GM19239 (cell line): Measurements from ENCODE around the gene PAQR8.
A peak's percentile ranks its signal among the peaks of the same experiment; 100 is the strongest.
"Not testable (repeated sequence)": the region's sequence is repeated elsewhere in the genome, so short reads cannot be mapped to it uniquely, and the experiment has no call there.

Experiments
- DNase-seq: peaks from one replicate; pipeline ENCODE4 v3.0.0; 2011; ENCODE audit warnings: low spot score; ENCODE audit not compliant: insufficient read length
- FAIRE-seq: peaks from 2 replicates; lab custom pipeline; 2011; peaks lifted over from hg19 to GRCh38; lab: Jason Lieb, UNC

Gene PAQR8

DNA sequence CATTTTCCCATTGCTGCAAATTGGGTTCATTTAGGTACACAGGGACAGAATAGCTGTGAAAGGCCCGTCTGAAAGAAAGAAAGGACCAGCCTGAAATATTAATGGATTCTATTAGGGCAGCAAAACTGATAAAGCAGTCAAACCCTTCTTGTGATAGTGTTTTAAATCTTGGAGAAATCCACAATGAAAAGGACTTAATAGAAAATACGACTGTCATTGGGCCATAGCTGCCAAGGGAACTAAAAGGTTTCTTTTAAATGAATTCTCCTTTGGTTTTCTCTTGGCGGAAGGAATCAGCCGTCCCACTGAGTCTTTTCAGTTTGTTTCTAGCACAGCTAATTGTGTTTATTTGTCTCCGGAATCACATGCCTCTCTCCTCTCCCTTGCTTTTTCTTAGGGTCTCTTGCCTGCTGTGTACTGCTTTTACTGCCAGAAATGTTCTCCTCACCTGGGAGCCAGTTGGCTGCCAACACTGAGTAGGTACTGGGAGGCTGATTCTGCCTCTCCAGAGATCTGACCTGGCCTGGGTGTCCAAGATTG lies 11.3 kb downstream of the PAQR8 start:
- DNase-seq (no peak), FAIRE-seq (no peak)

DNA sequence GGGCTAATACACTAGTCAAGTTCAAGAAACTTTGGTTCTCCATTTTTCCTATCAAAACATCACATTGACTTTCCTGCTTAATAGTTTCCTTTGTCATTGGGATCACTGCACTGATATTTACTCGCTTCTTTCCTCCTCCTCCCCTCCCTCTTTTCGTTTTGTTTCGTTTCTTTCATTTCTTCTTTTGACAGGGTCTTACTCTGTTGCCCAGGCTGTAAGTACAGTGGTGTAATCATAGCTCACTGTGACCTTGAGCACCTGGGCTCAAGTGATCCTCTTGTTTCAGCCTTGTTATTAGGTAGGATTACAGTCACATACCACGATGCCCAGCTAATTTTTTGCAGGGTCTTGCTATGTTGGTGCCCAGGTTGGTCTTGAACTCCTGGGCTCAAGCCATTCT lies 12.3 kb downstream of the PAQR8 start:
- DNase-seq (no peak), FAIRE-seq (no peak)

DNA sequence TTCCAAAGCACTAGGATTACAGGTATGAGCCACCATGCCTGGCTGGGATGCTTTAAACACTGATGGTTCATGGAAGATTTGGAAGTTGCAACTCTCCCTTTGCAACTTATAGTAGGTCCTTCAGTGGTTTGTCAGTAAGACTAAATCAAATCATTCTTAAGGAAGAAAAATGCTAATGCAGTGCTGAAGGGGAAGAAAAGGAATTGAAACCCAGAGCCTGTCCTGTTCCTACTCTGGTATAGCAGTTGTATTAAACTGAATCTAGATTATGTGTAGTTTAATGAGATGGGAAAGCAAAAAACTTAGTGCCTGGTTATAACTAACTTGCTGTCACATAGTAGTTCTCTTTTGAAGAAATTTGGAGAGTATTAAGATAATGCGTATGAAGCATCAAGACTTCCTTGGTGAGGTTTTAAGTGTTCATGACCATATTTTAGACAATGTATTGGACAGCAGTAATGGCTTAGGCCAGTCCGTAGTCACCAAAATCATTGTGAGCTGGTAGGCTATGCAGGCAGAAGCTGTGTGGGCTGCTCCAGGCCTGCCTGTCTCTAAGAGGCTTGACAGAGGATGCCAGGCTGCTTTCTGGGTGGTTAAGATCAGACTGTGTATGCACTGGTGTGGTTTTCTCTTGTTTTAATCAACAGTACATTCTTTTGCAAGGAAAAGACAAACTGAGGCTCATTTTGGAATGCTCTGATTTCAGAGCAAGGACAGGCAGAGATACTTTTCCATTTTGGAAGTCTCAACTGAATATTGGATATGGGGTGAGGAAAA lies 14.0 kb downstream of the PAQR8 start:
- no peak for FAIRE-seq

DNA sequence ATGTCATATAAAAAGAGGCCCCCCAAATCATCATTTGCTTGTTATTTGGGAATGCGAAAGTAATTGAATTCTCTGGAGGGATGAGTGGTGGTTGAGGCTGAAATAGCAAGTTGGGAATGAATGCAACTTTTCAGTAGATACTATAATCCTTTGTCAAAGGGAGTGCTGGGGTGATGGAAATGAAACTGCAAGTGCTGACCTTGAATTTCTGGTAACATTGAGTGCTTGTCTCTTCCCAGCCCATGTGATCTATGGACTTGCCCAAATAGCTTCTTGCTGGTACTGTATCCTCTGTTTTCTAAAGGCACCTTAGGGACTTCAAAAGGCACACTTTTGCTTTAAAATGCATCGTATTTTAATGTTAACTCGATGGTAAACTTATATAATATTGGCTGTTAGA lies 14.8 kb downstream of the PAQR8 start:
- FAIRE-seq = peak; percentile 14
- DNase-seq = no peak

More for the DNA sequence above, 14.0 kb downstream of the PAQR8 start:
- no peak for DNase-seq

DNA sequence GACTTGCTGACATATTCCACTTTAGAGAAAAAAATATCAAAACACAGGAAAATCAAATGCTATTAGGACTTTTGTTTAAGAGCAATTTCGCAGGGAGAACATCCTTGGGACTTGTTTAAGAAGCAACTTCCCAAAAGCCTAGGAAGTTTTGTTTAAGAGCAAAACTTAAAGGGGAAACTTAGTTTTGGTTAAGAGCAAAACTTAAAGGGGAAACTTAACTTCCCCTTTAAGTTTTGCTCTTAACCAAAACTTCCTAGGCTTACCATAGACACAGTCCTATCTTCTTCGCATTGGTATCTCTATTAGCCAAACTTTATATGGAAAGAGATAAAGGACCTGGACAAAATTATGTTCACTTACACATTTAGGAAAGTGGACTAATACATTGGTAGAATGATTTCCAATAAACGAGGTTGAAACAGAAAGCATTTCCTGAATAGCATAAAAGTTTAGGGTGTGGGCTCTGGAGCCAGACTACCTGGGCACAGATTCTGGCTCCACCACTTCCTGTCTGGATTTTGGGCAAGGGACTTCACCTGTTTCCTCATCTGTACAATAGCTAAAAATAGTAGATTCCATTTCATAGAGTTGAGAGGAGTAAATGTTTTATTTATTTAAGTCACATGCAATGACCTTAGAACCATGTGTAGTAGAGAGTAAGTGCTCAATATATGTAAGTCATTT lies 15.7 kb downstream of the PAQR8 start:
- DNase-seq (no peak), FAIRE-seq (peak; percentile 80)

DNA sequence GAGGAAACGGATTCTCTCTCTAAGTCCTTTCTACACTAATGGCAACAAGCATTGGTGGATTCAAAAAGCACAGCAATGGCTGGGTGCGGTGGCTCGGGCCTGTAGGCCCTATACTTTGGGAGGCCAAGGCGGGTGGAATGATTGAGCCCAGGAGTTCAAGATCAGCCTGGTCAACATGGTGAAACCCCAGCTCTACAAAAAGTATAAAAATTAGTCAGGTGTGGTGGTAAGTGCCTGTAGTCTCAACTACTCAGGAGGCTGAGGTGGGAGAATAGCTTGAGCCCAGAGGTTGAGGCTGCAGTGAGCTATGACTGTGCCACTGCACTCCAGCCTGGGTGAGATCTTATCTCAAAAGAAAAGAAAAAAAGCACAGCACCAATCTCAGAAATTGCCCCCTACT lies 19.3 kb downstream of the PAQR8 start:
- DNase-seq = no peak
- no peak for FAIRE-seq

DNA sequence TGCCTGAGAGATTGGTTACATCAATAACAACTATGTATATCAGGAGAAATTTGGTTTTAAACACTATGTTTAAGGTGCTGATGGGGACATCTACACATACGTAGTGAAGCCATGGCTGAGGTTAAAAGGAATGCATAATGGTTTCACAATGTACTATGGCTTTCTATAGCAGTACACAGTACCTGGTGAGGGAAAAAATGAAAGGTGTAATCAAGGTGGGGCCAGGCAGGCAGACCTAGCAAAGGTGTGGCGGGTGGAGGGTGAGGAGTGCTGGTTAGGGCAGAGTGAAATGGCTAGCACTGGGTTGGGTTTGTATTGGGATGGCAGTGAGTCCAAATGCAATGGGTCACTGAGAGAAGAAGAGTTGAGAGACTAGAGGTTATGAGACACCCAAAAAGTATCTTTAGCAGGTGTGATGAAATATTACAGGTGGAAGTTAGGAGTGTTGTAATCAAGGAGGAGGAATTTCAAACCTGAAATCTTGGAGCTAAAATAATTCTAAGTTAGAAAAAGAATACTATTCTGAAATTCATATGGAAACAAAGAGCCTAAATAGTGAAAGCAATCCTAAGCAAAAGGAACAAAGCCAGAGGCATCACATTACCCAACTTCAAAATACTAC lies 22.3 kb downstream of the PAQR8 start:
- DNase-seq (no peak), FAIRE-seq (peak; percentile 26)

DNA sequence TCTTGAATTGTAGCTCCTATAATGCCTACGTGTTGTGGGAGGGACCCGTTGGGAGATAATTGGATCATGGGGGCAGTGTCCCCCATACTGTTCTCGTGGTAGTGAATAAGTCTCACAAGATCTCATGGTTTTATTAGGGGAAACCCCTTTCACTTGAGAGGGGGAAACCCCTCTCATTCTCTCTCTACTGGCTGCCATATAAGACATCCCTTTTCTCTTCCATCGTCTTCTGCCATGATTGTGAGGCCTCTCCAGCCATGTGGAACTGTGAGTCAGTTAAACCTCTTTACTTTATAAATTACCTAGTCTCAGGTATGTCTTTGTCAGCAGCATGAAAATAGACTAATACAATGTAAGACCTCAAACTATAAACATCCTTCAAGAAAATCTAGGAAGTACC lies 23.1 kb downstream of the PAQR8 start:
- DNase-seq (no peak), FAIRE-seq (no peak)

DNA sequence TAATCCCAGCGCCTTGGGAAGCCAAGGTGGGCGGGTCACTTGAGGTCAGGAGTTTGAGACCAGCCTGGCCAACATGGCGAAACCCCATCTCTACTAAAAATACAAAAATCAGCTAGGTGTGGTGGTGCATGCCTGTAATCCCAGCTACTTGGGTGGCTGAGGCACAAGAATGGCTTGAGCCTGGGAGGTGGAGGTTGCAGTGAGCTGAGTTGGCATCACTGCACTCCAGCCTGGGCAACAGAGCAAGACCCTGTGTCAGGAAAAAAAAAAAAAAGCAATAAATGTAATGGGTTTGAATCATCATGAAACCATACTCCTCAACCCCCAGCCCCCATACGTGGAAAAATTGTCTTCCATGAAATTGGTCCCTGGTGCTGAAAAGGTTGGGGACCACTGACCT lies 26.2 kb downstream of the PAQR8 start:
- DNase-seq, FAIRE-seq: not testable (repeated sequence)

DNA sequence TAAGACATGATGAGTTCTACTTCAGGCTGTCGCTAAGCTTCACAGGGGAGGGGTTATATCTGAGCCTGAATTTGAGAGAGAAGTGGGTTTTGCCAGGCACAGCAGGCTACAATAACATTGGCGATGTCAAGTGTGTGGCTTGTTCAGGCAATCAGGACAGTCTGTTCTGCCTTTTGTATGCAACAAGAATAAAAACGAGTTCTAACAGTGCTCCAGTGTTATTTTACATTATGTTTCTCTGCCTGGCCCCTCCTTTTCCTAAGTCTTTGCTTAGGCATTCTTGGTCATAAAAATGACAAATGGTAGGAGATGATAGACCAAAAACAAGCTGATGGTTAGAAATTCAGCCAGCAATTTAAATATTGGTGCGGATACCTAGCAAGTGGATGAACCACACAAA lies 26.8 kb downstream of the PAQR8 start:
- DNase-seq (no peak), FAIRE-seq (peak; percentile 37)

DNA sequence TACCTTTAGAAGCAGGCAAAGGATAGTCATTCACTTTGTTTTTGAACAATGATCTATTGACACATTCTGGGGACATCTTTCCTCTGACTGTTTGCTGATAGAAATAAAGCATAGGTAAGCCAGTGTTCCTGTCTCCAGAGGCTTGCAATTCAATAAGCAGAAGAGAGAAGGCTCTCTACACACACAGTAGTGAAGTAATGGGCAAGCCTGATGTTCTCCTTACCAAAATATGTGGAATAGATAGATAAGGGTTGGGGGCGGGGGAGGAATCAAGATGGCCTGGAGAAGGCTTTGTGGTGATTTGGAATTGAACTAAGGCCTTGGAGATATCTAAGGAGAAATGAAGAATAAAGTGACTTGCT lies 27.3 kb downstream of the PAQR8 start:
- no peak for FAIRE-seq
- DNase-seq = no peak

DNA sequence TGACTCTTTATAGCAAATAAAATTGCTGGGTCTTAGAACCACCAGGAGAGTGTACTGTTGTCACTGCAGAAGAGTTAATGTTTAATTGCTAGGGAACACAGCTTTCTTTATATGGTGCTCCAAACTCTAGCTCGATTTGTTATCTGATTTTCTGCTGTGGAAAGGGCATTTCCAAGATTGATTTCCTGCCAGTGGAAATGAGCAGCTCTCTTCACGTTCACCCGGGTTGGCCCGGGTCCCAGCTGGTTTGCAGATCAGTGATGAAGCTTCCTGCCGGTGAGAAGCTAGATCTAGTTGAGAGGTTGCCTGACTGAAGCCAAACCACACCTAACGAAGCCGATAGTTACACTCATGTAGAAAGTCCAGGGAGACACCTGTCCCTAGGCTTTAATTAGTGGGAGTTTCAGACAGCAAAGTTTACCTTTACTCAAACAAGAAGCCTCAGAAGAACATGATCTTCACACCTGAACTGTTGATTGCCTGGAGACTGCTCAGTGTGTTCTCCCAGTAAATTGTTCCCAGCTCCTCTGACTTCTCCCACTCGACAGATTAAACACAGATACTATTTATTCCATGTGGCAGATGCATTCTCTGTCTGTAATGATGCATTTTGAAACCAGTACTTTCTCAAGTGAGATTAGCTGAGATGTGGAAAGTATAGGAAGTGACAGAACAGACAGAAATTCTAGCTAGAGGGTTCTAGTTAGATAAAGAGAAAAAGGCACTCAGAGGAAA lies 27.8 kb downstream of the PAQR8 start:
- FAIRE-seq (peak; percentile 95), DNase-seq (peak; percentile 44)

DNA sequence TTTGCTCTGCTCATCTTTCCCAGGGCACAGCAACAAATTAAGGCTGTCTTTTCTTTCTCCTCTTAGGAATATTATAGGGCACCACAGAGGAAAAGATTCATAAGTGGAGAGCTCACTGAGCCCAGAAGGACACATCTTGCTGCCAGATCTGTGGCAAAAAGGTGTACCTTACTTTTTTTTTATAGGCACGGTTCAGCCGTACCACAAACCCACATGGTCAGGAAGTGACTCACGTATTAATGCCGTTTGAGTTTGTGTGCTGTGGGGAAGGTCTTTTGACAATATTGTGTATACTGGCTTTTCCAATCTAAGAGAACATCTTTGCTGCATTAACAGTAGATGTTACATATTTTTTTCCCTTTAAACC lies 28.4 kb downstream of the PAQR8 start:
- DNase-seq = peak; percentile 36
- FAIRE-seq = peak; percentile 84

DNA sequence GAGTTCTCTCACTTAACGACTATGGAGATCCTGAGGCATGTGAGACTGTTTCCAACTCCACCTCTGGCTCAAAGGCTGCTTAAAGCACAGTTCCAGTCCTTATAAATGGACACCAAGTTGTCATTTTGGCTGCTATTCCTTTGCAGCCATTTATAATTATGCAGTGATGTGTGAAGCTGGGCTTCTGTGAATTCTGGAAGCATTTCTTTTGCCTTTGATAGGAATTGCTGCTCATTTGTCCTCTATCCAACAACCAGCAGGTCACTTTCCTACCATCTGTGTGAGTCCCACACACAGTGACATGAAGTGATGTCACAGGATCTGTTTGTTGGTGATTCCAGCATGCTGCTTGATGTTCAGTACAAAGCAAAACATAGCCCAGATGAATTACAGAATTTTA lies 29.6 kb downstream of the PAQR8 start:
- FAIRE-seq (no peak), DNase-seq (no peak)

DNA sequence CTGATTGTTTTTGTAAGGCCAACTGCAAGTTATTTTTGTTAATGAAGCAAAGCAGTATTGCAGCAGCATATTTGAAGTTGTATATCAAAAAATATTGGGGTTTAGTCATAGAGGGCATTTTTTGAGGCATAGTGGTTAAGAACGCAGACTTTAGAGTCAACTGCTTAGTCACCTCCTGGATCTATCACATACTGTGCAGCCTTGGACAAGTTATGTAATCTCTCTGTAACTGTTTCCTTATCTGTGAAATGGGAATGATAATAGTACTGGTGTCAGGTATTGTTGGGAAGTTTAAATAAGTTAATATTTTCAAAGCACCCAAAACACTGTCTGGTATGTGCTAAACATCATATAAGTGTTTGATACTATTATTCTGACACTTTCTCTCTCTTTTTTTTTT lies 31.0 kb downstream of the PAQR8 start:
- DNase-seq (no peak), FAIRE-seq (no peak)

DNA sequence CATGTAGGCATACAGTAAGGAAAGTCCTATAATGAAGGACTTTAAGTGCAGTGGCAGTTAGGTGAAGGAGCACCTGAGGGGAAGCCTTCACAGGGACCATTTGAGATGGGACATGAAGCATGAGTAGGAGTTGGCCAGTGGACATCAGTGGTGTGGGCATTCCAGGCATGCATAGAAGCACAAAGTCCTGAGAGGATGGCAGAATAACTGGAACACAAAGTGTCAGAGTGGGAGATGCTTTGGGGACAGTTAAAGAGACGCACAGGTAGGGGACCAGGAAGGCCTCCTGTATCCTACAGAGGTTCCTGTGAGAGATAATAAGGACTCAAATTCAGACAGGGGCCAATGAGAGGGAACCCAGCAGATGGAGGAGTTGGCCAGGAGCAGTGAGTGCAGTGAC lies 31.8 kb downstream of the PAQR8 start:
- FAIRE-seq (no peak), DNase-seq (no peak)

DNA sequence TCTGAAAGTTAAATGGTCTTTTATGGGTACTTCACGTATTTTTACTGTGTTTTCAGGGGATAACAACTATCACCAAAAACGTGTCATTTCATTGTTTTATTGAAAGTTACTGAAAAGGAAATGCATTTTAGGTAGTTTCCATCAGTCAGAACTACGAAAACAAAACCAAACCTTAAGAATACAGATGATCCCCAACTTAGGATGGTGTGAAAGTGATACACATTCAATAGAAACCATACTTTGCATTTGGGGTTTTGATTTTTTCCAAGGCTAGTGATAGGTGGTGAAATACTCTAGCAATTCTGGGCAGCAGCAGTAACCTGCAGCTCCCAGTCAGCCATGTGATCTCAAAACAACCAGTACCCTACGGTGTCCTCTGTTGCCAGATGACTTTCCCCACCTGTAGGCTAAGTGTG lies 32.3 kb downstream of the PAQR8 start:
- FAIRE-seq = peak; percentile 95
- no peak for DNase-seq

DNA sequence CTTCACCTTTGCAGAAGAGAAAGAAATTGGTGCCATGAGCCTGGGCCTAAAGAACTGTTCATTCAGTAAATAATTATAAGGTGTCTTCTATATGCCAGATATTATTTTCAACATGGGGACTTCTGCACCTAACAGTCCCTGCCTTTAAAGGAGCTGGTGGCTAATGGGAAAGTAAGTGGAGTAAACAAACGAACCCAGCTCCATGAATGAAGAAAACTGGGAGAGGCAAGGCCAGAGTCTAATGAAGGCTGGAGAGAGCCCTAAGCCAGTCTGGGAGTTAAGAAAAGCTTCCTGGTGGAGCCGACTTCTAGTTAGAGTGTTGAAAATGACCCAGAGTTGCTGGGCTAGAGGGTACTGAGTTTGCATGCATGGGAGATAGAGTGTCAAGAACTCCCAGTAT lies 34.0 kb downstream of the PAQR8 start:
- DNase-seq (no peak), FAIRE-seq (no peak)

DNA sequence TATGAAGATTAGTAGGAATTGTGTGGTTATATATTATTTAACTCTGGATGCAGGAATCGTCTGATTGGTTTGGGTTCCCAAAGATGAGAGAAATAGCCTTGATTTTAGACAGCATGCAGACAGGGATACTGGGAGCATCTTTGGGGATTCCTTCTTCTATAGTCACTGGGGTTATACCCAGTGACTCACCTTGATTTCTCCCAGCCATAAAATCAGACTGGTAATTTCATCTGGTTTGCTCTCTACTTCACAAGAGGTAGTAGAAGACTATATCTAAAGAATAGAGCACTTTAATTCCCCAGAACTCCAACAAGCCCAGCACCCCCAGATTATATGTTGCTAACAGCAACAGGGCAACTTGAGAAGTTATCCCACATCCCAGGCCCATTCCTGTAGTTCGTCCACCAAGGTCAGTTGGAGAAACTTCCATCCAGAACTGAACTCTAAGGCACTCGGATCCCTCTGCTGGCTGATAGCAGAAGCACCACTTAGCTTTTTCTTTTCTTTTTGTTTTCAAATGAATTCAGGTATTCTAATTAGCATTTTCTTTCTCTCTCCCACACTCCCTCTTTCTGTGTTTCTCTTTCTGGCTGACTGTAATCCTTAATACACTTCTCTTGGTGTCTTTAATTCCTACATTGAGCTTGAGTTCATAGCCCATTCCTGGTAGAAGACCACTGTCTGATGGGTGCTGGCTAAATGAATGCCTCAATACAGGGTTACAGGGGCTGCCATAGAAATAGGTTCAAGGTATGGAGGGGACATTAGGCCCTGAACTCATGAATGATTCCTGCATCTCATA lies 37.8 kb downstream of the PAQR8 start:
- DNase-seq (no peak), FAIRE-seq (peak; percentile 93)
